IPS-20b (cell line): ENCODE measurements around the gene EPS8L3.

Experiments used
- H3K27ac ChIP-seq: one replicate; pipeline ENCODE4 v1.5.1; 2013; ENCODE audit warnings: low read length
- H3K27me3 ChIP-seq: 2 replicates; pipeline ENCODE4 v1.6.1; 2013; ENCODE audit warnings: mild to moderate bottlenecking, low read length, inconsistent platforms; ENCODE audit not compliant: insufficient read depth
- H3K36me3 ChIP-seq: 2 replicates; pipeline ENCODE4 v1.6.1; 2013; ENCODE audit warnings: low read depth, mild to moderate bottlenecking, inconsistent platforms, low read length, moderate library complexity; ENCODE audit not compliant: insufficient read depth
- H3K4me1 ChIP-seq: 2 replicates; pipeline ENCODE4 v1.6.1; 2013; ENCODE audit warnings: mild to moderate bottlenecking, control low read depth, inconsistent platforms, low read length, moderate library complexity; ENCODE audit not compliant: insufficient read depth
- H3K4me3 ChIP-seq: 2 replicates; pipeline ENCODE4 v1.5.1; 2013; ENCODE audit warnings: mild to moderate bottlenecking, low read length, inconsistent platforms
- H3K9ac ChIP-seq: 2 replicates; pipeline ENCODE4 v1.6.1; 2013; ENCODE audit warnings: low read depth, mild to moderate bottlenecking, inconsistent platforms, low read length, moderate library complexity
- H3K9me3 ChIP-seq: 2 replicates; pipeline ENCODE4 v1.6.1; 2013; ENCODE audit warnings: mild to moderate bottlenecking, low read depth, low read length, inconsistent platforms; ENCODE audit not compliant: insufficient read depth

Gene EPS8L3

GRCh38 chr1:109784551-109785252 lies 21.0 kb upstream of the EPS8L3 start:
- no peaks in the 10 kb centered on the region for H3K36me3 ChIP-seq
- H3K27ac ChIP-seq = no peak overlapping the region
- no peak overlapping the region for H3K4me3 ChIP-seq
- H3K9me3 ChIP-seq = peaks cover 12% of the 10 kb centered on the region
- H3K9ac ChIP-seq = no peak overlapping the region
- H3K4me1 ChIP-seq = peaks cover 7% of the 10 kb centered on the region
- no peaks in the 10 kb centered on the region for H3K27me3 ChIP-seq

- Histone ChIP-seq H3K9me3 (peaks cover 12% of the 10 kb centered on the region), H3K4me1 (peaks cover 7% of the 10 kb centered on the region), H3K4me3 (no peak overlapping the region), H3K9ac (peak overlapping the region; percentile 24; the same call in 1 of the 2 replicates), H3K27me3 (no peaks in the 10 kb centered on the region), H3K36me3 (no peaks in the 10 kb centered on the region), H3K27ac (no peak overlapping the region)
Measured at GRCh38 chr1:109783436-109783835, 19.7 kb upstream of the EPS8L3 start.

GRCh38 chr1:109782927-109783326 lies 19.2 kb upstream of the EPS8L3 start:
- H3K27ac ChIP-seq = no peak overlapping the region
- H3K9me3 ChIP-seq = peaks cover 12% of the 10 kb centered on the region
- H3K36me3 ChIP-seq = no peaks in the 10 kb centered on the region
- H3K9ac ChIP-seq = peak overlapping the region; percentile 24; the same call in 1 of the 2 replicates
- no peaks in the 10 kb centered on the region for H3K27me3 ChIP-seq
- H3K4me1 ChIP-seq = peaks cover 7% of the 10 kb centered on the region
- no peak overlapping the region for H3K4me3 ChIP-seq

GRCh38 chr1:109782514-109782913 lies 18.8 kb upstream of the EPS8L3 start:
- no peak overlapping the region for H3K27ac ChIP-seq
- no peaks in the 10 kb centered on the region for H3K36me3 ChIP-seq
- H3K9me3 ChIP-seq = peaks cover 12% of the 10 kb centered on the region
- no peak overlapping the region for H3K4me3 ChIP-seq
- H3K9ac ChIP-seq = no peak overlapping the region
- no peaks in the 10 kb centered on the region for H3K27me3 ChIP-seq
- H3K4me1 ChIP-seq = peaks cover 7% of the 10 kb centered on the region

GRCh38 chr1:109781806-109782205 lies 18.1 kb upstream of the EPS8L3 start:
- H3K27ac ChIP-seq = no peak overlapping the region
- H3K9ac ChIP-seq = no peak overlapping the region
- peaks cover 12% of the 10 kb centered on the region for H3K9me3 ChIP-seq
- no peaks in the 10 kb centered on the region for H3K36me3 ChIP-seq
- no peak overlapping the region for H3K4me3 ChIP-seq
- H3K27me3 ChIP-seq = no peaks in the 10 kb centered on the region
- peaks cover 7% of the 10 kb centered on the region for H3K4me1 ChIP-seq

GRCh38 chr1:109780982-109781381 lies 17.3 kb upstream of the EPS8L3 start:
- peaks cover 12% of the 10 kb centered on the region for H3K9me3 ChIP-seq
- H3K4me3 ChIP-seq = no peak overlapping the region
- H3K27me3 ChIP-seq = no peaks in the 10 kb centered on the region
- H3K36me3 ChIP-seq = no peaks in the 10 kb centered on the region
- no peak overlapping the region for H3K9ac ChIP-seq
- peaks cover 7% of the 10 kb centered on the region for H3K4me1 ChIP-seq
- H3K27ac ChIP-seq = no peak overlapping the region

GRCh38 chr1:109777980-109778625 lies 14.4 kb upstream of the EPS8L3 start:
- H3K27me3 ChIP-seq = 0 out of 2 replicates have a peak, but pooled peaks cover 5% of the 10 kb centered on the region
- H3K36me3 ChIP-seq = no peaks in the 10 kb centered on the region
- no peak overlapping the region for H3K4me3 ChIP-seq
- H3K9me3 ChIP-seq = peaks cover 12% of the 10 kb centered on the region
- H3K27ac ChIP-seq = no peak overlapping the region
- no peak overlapping the region for H3K9ac ChIP-seq
- peaks cover 3% of the 10 kb centered on the region for H3K4me1 ChIP-seq

- no peaks in the 10 kb centered on the region for H3K36me3 ChIP-seq
- 0 out of 2 replicates have a peak, but pooled peaks cover 10% of the 10 kb centered on the region for H3K27me3 ChIP-seq
- no peak overlapping the region for H3K4me3 ChIP-seq
- H3K27ac ChIP-seq = no peak overlapping the region
- no peaks in the 10 kb centered on the region; the same call in 1 of the 2 replicates for H3K4me1 ChIP-seq
- H3K9ac ChIP-seq = no peak overlapping the region
- peaks cover 12% of the 10 kb centered on the region for H3K9me3 ChIP-seq
Measured at GRCh38 chr1:109777436-109777835, 13.7 kb upstream of the EPS8L3 start.

GRCh38 chr1:109776911-109777310 lies 13.2 kb upstream of the EPS8L3 start:
- H3K9ac ChIP-seq = no peak overlapping the region
- H3K27ac ChIP-seq = no peak overlapping the region

GRCh38 chr1:109776206-109776835 lies 12.6 kb upstream of the EPS8L3 start:
- Histone ChIP-seq H3K4me1 (no peaks in the 10 kb centered on the region), H3K27me3 (0 out of 2 replicates have a peak, but pooled peaks cover 10% of the 10 kb centered on the region), H3K9ac (no peak overlapping the region), H3K9me3 (peaks cover 12% of the 10 kb centered on the region), H3K4me3 (no peak overlapping the region), H3K27ac (no peak overlapping the region), H3K36me3 (no peaks in the 10 kb centered on the region)

More at GRCh38 chr1:109776911-109777310, 13.2 kb upstream of the EPS8L3 start:
- H3K36me3 ChIP-seq = no peaks in the 10 kb centered on the region
- H3K4me1 ChIP-seq = no peaks in the 10 kb centered on the region
- peaks cover 12% of the 10 kb centered on the region for H3K9me3 ChIP-seq
- no peak overlapping the region for H3K4me3 ChIP-seq
- 0 out of 2 replicates have a peak, but pooled peaks cover 10% of the 10 kb centered on the region for H3K27me3 ChIP-seq

- H3K27me3 ChIP-seq = 0 out of 2 replicates have a peak, but pooled peaks cover 10% of the 10 kb centered on the region
- no peak overlapping the region for H3K4me3 ChIP-seq
- H3K27ac ChIP-seq = no peak overlapping the region
- no peaks in the 10 kb centered on the region for H3K36me3 ChIP-seq
- H3K9ac ChIP-seq = no peak overlapping the region
- no peaks in the 10 kb centered on the region for H3K4me1 ChIP-seq
- peaks cover 3% of the 10 kb centered on the region; the same call in 1 of the 2 replicates for H3K9me3 ChIP-seq
Measured at GRCh38 chr1:109775398-109775797, 11.7 kb upstream of the EPS8L3 start.
